GM18505 (cell line): ENCODE measurements around the gene ECI2.
"Not testable (repeated sequence)": the region's sequence is repeated elsewhere in the genome, so short reads cannot be mapped to it uniquely, and the experiment has no call there.

Experiments
- ATAC-seq: cut with Tn5 transposase; IDR thresholded peaks from one replicate; pipeline ENCODE4 v1.9.1; 2021; ENCODE audit not compliant: unreplicated experiment
- POLR2A ChIP-seq: IDR thresholded peaks from 4 replicates; pipeline ENCODE4 v1.6.1; 2011; ENCODE audit warnings: borderline replicate concordance; ENCODE audit not compliant: insufficient read depth, insufficient read length; ENCODE audit errors: extremely low read depth

Gene ECI2

DNA sequence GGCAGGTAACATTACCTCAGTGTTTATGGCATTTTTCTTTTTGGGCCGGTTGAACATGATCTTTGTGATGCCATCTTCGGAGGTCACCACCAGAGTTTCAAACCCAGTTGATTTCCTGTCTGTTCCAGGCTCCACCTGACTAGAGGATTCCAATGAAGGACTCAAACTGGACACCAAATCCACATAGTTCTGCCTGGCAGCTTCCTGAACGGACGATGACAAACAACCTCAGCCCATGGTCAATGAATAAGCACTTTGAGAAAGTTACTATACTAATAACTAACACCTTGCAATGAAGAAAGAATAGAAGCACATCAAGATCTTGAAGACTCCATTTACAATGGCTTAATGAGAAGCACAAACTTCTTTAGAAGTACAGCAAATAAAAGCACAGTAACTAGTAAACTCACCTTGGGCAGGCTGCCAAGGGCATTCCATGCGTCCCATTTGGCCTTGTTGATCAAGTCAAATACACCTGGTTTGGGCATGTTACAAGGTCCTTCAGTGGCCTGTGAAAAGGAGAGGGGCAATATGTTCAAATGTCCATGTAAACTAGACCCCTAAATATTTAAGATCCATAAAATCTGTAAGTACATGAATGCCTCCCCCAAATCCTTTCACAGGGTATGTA is 4.9 kb downstream of the ECI2 start:
- ATAC-seq, result no peak
- TF ChIP-seq POLR2A, result no peak

DNA sequence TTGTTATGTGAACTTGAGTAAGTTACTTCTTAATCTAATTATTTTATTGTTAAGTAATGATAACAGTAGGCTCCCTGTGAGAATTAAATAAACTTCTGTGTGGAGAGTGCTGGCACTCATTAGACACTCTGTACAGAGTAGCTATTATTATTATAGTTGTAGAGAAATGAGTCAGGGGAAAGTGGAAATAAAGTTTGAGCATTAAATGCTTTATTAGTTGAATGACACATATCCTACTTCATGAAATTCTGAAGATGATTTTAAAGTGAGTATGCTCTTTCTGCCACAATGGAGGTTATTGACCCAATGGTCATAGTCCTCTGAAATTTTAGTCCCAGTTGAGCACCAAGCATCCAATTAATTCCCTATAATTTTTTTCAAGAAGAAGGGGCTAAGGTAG is 5.9 kb downstream of the ECI2 start:
- TF ChIP-seq POLR2A, result no peak
- no peak for ATAC-seq

DNA sequence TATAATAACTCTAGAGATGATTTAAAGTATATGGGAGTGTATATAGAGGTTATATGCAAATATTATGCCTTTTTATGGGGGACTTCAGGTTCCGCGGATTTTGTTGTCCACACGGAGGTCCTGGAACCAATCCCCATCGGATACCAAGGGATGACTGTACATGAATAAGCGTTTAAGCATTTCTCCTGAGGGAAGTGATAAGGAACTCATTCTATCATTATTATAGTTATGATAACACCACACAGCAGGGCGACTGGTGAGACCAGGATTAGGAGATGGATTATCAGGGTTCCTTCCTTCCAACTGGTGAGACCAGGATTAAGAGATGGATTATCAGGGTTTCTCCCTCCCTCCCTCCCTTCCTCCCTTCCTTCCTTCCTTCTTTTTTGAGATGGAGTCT is 6.6 kb downstream of the ECI2 start:
- no peak for ATAC-seq
- TF ChIP-seq POLR2A, result no peak

DNA sequence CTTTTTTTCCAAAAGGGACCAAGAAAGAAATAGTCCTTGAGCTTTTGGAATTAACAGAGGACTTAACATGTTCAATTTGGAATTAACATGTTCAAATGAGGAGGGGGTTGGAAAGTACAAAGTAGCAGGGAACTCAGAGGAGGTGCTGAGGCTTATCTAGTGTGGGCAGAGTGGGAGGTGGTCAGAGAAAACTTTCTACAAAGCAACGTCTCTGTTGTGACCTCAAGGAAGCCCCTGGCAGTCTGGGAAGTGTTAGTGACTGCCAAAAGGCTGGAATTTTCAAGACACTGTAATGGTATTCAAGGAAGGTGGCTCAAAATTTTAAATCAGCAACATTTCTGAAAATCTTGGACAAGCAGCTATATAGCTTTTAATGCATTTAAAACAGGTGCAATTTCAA is 7.3 kb downstream of the ECI2 start:
- ATAC-seq, result no peak
- no peak for TF ChIP-seq POLR2A

DNA sequence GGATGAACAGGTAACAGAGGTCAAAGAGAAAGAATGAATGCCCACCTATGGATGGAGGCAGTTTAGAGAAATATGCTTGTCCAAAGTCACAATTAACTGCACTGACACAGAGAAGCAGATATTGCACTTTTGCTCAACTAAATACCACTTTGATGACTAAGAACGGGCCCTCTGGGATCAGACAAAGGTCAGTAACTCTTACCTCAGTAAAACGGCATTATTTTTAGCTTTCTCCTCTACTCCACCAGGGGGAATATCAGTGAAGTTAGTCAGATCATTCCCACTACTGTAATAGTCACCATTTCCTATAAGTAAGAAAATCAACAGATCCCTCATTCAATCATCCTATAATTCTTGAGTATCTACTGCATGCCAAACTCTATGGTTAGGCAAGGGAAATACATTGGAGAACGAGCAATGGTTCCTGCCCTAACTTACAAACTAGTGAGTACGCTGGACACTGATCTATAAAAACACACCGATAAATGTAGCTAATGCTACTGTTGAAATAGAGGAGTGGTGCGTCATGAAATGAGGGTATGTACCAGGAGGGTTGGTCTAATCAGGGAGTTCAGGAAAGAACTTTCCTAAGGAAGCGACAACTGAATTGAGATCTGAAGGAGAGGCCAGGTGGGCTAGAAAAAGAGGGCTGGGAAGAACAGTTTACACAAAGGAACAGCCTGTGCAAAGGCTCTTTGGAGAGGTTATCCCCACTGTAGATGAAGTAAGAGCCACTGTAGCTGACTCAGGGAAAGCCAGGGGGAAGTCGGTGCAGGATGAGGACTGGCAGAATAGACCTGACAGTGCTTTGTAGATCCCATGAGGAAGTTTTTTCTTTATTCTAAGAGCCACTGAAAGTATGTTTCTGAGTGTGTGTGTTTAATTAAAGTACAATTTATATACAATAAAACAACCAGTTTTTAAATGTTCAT is 9.2 kb downstream of the ECI2 start:
- no peak for TF ChIP-seq POLR2A
- ATAC-seq, result no peak

DNA sequence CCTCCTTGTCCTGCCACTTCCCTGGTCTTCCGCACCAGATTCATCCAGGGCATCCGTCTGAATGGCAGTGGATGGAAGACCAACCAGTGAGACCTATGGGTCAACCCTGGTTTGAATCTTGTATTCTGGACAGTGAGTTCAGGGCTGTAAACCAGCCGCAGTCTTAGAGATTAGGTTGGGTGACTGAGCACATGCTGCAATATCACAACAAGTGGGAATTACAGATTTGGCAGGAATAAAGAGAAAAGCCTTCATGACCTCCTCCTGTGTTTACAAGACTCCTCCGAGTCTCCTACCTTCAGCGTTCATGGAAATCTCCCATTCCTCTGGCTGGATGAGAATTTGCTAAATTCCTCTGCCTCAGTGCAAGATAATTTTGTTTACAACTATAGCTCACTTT is 9.9 kb downstream of the ECI2 start:
- no peak for TF ChIP-seq POLR2A
- ATAC-seq, result no peak

DNA sequence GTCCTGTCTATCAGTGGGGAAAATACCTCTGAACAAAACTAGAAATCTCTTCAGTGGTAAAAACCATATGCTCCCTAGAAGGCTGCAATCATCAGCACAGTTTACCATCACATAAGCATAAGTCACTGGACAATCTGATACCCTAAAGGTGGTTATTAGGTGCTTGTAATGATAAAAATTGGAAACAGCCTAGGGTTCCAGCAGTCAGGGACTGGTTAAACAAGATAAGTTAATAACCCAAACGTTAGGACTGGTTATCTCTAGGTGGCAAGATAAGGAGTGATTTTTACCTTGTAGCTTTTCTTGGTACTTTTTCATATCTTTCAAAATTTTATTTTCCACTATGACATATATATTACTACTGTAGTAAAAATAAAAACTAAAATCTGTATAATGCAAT is 11.0 kb downstream of the ECI2 start:
- TF ChIP-seq POLR2A, result no peak
- no peak for ATAC-seq

DNA sequence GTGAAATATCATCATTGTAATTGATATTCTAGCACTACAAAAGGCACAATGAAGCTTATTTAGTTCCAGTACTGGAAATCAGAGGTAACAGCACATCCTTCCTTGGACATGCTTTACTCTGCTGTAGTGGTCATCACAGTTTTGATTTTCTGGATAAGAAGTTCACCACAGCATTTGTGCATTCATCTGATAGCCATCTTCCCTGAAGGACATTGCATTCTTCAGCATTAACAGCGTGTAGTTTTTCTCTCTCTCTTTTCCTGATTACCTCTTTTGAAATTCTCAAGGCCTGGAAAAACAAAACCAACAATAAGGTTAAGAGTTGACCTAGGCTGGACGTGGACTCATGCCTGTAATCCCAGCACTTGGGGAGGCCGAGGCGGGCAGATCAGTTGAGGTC is 19.6 kb downstream of the ECI2 start:
- ATAC-seq, result no peak
- no peak for TF ChIP-seq POLR2A

DNA sequence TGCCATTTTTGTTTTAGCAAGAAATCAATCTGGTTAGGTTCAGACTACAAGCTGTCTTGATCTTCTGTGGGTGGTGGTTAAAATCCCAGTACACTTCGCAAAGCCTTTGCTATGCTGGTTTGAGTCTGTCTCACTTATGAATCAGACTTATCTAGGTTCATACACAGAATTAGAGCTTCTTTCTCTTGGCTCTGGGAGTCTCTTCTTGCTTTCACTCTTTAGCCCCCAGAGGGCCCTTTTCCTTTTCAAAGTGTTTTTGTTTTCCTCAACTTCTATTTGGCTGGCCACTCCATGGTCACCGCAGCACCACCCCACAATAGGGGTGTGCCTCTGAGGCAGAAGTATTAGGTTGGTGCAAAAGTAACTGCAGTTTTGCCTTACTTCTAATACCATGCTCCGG is 21.3 kb downstream of the ECI2 start:
- no peak for ATAC-seq
- TF ChIP-seq POLR2A, result no peak

DNA sequence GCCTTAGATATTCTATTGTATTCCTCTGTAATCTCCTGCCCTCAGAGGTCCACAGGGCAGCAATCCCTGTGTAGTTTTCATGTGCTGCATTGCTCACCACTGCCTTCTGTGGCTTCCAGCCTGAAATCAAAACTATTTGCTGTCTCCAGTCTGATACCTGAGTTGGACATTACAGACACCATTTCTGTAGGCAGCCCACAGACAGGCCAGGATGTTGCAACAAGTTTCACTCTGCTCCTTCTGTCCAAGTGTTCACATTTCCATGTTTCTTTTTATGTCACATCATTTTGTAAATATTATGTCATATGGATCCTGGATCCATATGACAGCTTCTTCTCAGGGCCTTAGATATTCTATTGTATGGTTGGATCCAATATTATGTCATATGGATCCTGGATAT is 21.7 kb downstream of the ECI2 start:
- ATAC-seq, result no peak
- no peak for TF ChIP-seq POLR2A

DNA sequence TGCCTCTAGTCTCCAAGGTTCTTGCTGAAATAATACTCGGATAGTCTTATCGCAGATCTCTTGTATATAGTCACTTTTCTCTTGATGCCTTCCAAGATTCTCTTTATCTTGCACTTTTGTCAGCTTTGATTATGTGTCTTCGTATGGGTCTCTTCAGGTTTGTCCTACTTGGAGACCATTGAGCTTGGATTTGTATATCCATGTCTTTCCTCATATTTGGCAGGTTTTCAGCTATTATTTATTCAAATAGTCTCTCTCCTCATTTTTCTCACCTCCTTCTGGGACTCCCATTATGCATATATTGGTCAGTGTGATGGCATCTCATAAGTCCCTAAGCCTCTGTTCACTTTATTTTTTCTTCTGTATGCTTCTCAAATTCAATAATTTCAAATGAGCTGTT is 23.0 kb downstream of the ECI2 start:
- no peak for TF ChIP-seq POLR2A
- no peak for ATAC-seq

DNA sequence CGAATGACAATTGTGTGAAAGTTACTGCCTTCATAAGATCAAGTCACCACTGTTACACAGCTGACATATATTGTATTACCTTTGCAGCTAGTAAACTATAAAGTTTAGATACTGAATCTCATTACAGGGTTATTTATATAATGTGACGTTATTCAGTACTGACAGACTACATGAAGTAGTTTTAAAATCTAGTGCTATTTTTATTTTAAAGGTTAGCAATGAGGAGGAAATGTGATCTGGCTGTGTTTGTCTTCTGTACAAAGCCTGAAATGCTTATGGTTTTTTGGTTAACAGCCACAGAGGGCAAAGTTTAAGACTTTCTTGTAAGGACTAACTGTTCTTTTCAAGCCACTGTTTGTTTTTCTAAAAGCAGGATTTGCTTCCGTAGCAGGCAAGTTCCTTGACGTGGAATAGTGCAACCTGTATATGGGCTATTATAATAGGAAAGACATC is 26.0 kb downstream of the ECI2 start:
- not testable (repeated sequence) for ATAC-seq

DNA sequence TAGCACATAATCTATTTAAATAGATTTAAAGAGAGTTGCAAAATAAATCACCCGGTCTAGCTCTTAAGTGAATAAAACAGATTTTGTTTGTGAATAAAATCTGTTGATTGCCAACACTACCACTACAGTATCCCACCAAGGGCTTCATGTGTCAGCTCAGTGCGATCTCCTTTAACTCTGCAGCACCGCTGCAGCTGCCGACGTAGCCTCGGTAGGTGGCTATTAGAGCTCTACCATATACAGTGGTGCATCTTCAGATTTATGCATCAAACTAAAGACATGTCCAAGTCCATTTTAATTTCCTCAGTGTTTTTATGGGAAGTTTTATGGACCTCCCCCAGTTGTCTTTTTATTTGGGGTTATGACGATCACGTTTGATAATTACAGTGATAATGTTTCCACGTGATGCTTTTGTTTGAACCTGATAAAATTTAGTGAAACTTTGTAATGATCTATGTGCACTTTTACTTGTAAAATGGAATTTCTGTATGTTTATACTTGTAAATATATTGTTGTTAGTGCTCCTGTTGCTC is 26.7 kb downstream of the ECI2 start:
- no peak for ATAC-seq
- TF ChIP-seq POLR2A, result no peak

DNA sequence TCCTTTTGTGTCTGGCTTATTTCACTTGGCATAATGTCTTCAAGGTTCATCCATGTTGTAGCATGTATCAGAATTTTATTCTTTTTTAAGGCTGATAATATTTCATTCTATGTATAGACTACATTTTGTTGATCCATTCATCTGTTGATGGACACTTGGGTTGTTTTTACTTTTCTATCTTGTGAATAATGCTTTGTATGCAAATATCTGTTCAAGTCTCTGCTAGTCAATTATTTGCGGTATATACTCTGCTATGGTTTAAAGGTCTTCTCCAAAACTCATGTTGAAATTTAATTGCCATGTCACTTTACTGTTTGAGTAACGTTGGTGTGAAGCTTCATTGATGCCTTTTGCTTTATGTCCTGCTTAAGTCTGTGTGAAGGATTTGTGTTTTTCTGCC is 27.5 kb downstream of the ECI2 start:
- ATAC-seq, result no peak
- no peak for TF ChIP-seq POLR2A
